Trophoblast cell (in vitro differentiated cells and primary cell): ENCODE data around the gene SCYL3.
A peak's percentile ranks its signal among the peaks of the same experiment; 100 is the strongest.

Source experiments
- DNase-seq, 2 donors: peaks; one replicate each; pipeline ENCODE4 v3.0.0-alpha.2; 2016
- H2AFZ ChIP-seq: 2 replicates; pipeline ENCODE4 v1.6.1; 2013; ENCODE audit warnings: low read length, moderate library complexity, mild to moderate bottlenecking; ENCODE audit not compliant: insufficient read depth, poor library complexity
- H2AK5ac ChIP-seq: 2 replicates; pipeline ENCODE4 v1.6.1; 2013; ENCODE audit warnings: mild to moderate bottlenecking, low read length
- H2BK120ac ChIP-seq: 2 replicates; pipeline ENCODE4 v1.6.1; 2013; ENCODE audit warnings: low read length, mild to moderate bottlenecking, moderate library complexity; ENCODE audit not compliant: insufficient read depth, poor library complexity
- H2BK12ac ChIP-seq: 2 replicates; pipeline ENCODE4 v1.6.1; 2013; ENCODE audit warnings: mild to moderate bottlenecking, low read length, moderate library complexity
- H2BK5ac ChIP-seq: 2 replicates; pipeline ENCODE4 v1.6.1; 2013; ENCODE audit warnings: low read length, low read depth, moderate library complexity, mild to moderate bottlenecking; ENCODE audit not compliant: poor library complexity
- H3K14ac ChIP-seq: 2 replicates; pipeline ENCODE4 v1.6.1; 2013; ENCODE audit warnings: mild to moderate bottlenecking, low read length
- H3K18ac ChIP-seq: 2 replicates; pipeline ENCODE4 v1.6.1; 2013; ENCODE audit warnings: mild to moderate bottlenecking, low read length
- H3K23ac ChIP-seq: 2 replicates; pipeline ENCODE4 v1.6.1; 2013; ENCODE audit warnings: low read length
- H3K27ac ChIP-seq: 2 replicates; pipeline ENCODE4 v1.5.1; 2013; ENCODE audit warnings: low read depth, mild to moderate bottlenecking, inconsistent platforms, low read length, moderate library complexity
- H3K27me3 ChIP-seq: 2 replicates; pipeline ENCODE4 v1.6.1; 2013; ENCODE audit warnings: inconsistent platforms, mild to moderate bottlenecking, low read length, moderate library complexity; ENCODE audit not compliant: insufficient read depth
- H3K36me3 ChIP-seq, 2 experiments: 1 replicate in 1 of 2; 2 replicates in 1 of 2; pipeline ENCODE4 v1.6.1; 2013; ENCODE audit warnings: low read length in 2 of 2, mild to moderate bottlenecking in 2 of 2, moderate library complexity in 1 of 2; ENCODE audit not compliant: insufficient read depth in 2 of 2, control insufficient read depth in 1 of 2
- H3K4ac ChIP-seq: 2 replicates; pipeline ENCODE4 v1.6.1; 2013; ENCODE audit warnings: low read depth, mild to moderate bottlenecking, low read length, moderate library complexity
- H3K4me1 ChIP-seq, 2 experiments: 1 replicate in 1 of 2; 2 replicates in 1 of 2; pipeline ENCODE4 v1.6.1; 2013; ENCODE audit warnings: low read length in 2 of 2, mild to moderate bottlenecking in 2 of 2, moderate library complexity in 1 of 2; ENCODE audit not compliant: insufficient read depth in 2 of 2, control insufficient read depth in 1 of 2
- H3K4me2 ChIP-seq: 2 replicates; pipeline ENCODE4 v1.6.1; 2013; ENCODE audit warnings: inconsistent platforms, mild to moderate bottlenecking, low read length, moderate library complexity
- H3K4me3 ChIP-seq: 2 replicates; pipeline ENCODE4 v1.5.1; 2013; ENCODE audit warnings: mild to moderate bottlenecking, low read depth, low read length, inconsistent platforms
- H3K79me1 ChIP-seq: one replicate; pipeline ENCODE4 v1.6.1; 2013; ENCODE audit warnings: low read length
- H3K79me2 ChIP-seq: 2 replicates; pipeline ENCODE4 v1.6.1; 2013; ENCODE audit warnings: low read length, mild to moderate bottlenecking; ENCODE audit not compliant: control insufficient read depth, insufficient read depth, poor library complexity
- H3K9ac ChIP-seq: 2 replicates; pipeline ENCODE4 v1.6.1; 2013; ENCODE audit warnings: mild to moderate bottlenecking, low read length
- H3K9me3 ChIP-seq: 2 replicates; pipeline ENCODE4 v1.6.1; 2013; ENCODE audit warnings: low read depth, mild to moderate bottlenecking, control low read depth, inconsistent platforms, low read length; ENCODE audit not compliant: insufficient read depth
- H4K12ac ChIP-seq: 2 replicates; pipeline ENCODE4 v1.6.1; 2013; ENCODE audit warnings: low read depth, mild to moderate bottlenecking, low read length, moderate library complexity
- H4K8ac ChIP-seq: 2 replicates; pipeline ENCODE4 v1.6.1; 2013; ENCODE audit warnings: low read depth, mild to moderate bottlenecking, low read length, moderate library complexity
- H4K91ac ChIP-seq: one replicate; pipeline ENCODE4 v1.6.1; 2013; ENCODE audit warnings: low read depth, mild to moderate bottlenecking, low read length, moderate library complexity
- WGBS: extraction: QIAGEN DNeasy Blood & Tissue Kit; methylation state at CpG from one replicate; pipeline ENCODE4 v1.1.7; 2013; ENCODE audit warnings: missing lambda C conversion rate; ENCODE audit not compliant: insufficient read length, insufficient coverage; ENCODE audit errors: extremely low coverage; 5-methylcytosine and 5-hydroxymethylcytosine counted together

Gene SCYL3

DNA sequence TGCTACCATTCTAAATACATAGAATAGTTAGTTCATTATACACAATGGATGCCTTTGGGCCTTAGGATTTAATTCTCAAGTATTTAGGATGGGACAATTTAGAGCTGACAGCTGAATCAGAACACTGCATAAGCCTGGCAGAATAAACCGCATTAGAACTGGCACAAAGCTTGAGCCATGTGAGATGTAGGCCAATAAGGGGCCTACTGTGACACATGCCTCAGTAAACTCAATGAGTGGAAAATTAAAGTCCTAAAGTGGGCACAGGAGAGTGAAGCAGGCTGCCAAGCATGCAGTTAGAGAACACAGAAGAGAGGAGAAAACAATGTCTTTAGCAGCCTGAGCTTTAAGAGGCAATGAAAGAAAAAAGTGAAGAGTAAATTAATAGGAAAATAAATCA, 24.3 kb downstream of the SCYL3 start:
- Histone ChIP-seq H3K79me1 (no peaks in the 10 kb centered on the region), H3K36me3 (peaks cover 27 to 50% of the 10 kb centered on the region in 2 experiments), H4K91ac (no peak overlapping the region), H3K9ac (no peak overlapping the region), H3K27me3 (no peaks in the 10 kb centered on the region), H2BK120ac (no peak overlapping the region), H2AK5ac (no peak overlapping the region), H2BK5ac (no peak overlapping the region), H3K14ac (no peak overlapping the region), H3K4me2 (no peak overlapping the region), H3K79me2 (no peaks in the 10 kb centered on the region), H3K27ac (no peak overlapping the region), H3K23ac (peak overlapping the region; percentile 76), H3K18ac (no peak overlapping the region), H4K12ac (no peak overlapping the region), H2BK12ac (no peak overlapping the region), H4K8ac (no peak overlapping the region), H2AFZ (no peak overlapping the region), H3K4me3 (no peak overlapping the region), H3K9me3 (peaks cover 6% of the 10 kb centered on the region), H3K4me1 (peaks cover under 1 to 5% of the 10 kb centered on the region in 2 experiments), H3K4ac (no peak overlapping the region)
- DNase-seq: no peak
- WGBS: no CpG with 5 or more reads among the region's 1 CpG

DNA sequence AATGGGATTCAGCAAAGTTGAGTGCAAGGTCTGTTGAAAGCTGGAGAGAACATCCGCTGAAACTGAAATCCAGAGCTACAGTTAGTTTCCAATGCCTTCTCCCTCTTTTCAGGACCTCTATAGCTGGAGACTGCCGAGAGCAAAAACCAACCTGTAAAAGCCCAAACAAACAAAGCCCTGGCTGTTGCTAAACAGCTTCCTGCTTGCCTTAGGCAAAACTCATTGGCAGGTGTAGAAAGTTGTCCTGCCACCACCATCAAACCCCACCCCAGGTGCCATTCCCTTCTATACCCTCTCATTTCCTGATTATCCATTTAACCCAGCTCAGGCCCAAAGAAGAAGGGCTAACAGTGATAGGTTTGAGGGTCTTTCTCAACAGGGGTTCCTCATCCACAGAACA, 24.7 kb downstream of the SCYL3 start:
- Histone ChIP-seq H3K18ac (no peak overlapping the region), H3K4me3 (no peak overlapping the region), H3K79me2 (no peaks in the 10 kb centered on the region), H3K9ac (no peak overlapping the region), H2BK12ac (no peak overlapping the region), H4K8ac (no peak overlapping the region), H3K4me2 (no peak overlapping the region), H4K91ac (no peak overlapping the region), H3K27ac (no peak overlapping the region), H3K23ac (no peak overlapping the region), H3K14ac (no peak overlapping the region), H2BK120ac (no peak overlapping the region), H3K36me3 (peaks cover 27 to 54% of the 10 kb centered on the region in 2 experiments), H3K27me3 (no peaks in the 10 kb centered on the region), H3K4ac (no peak overlapping the region), H2BK5ac (no peak overlapping the region), H4K12ac (no peak overlapping the region), H2AFZ (no peak overlapping the region), H2AK5ac (no peak overlapping the region), H3K9me3 (peaks cover 6% of the 10 kb centered on the region), H3K4me1 (peaks cover 0 to 5% of the 10 kb centered on the region in 2 experiments), H3K79me1 (no peaks in the 10 kb centered on the region)
- WGBS: no CpG with 5 or more reads among the region's 2 CpGs
- DNase-seq: no peak

DNA sequence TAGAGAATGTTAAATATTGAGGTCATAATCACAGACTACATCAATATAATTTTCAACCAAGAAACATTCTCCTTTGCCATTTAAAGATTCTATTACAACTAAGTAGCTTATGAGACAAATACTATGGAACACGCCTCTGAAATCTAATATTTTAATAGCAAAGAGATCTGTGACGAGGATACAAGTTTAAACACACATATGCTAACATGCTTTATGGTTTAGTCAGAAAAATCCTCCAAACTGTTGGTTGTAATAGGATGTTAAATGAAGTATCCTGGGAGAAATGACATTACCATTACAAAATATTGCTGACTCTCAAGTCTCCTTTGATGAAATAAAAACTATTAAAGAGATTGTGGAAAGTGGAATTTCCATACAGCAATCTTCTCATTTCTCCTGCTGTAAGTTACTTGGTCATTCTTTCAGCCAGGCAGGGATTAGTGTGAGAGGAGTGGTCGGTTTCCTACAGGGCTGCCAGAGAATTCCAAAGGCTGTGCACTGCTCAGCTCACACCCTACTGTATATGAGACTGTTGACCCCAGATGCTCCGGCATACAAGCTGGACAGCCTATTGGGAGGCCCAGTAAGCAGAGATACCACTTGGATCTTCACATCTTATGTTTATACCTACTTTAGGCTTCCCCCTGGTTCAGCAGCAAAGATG, 26.6 kb downstream of the SCYL3 start:
- Histone ChIP-seq H3K27me3 (no peaks in the 10 kb centered on the region), H3K23ac (no peak overlapping the region), H4K91ac (no peak overlapping the region), H2AFZ (no peak overlapping the region), H3K79me2 (no peaks in the 10 kb centered on the region), H3K4ac (no peak overlapping the region), H2BK120ac (no peak overlapping the region), H3K4me2 (no peak overlapping the region), H2BK12ac (no peak overlapping the region), H4K12ac (no peak overlapping the region), H4K8ac (no peak overlapping the region), H2BK5ac (no peak overlapping the region), H3K27ac (no peak overlapping the region), H3K14ac (no peak overlapping the region), H3K18ac (no peak overlapping the region), H2AK5ac (no peak overlapping the region), H3K4me1 (peaks cover 0 to 7% of the 10 kb centered on the region in 2 experiments), H3K36me3 (peaks cover 23 to 47% of the 10 kb centered on the region in 2 experiments), H3K79me1 (no peaks in the 10 kb centered on the region), H3K9me3 (peaks cover 2% of the 10 kb centered on the region), H3K4me3 (no peak overlapping the region), H3K9ac (no peak overlapping the region)
- WGBS: no CpG with 5 or more reads among the region's 4 CpGs
- no peak for DNase-seq

DNA sequence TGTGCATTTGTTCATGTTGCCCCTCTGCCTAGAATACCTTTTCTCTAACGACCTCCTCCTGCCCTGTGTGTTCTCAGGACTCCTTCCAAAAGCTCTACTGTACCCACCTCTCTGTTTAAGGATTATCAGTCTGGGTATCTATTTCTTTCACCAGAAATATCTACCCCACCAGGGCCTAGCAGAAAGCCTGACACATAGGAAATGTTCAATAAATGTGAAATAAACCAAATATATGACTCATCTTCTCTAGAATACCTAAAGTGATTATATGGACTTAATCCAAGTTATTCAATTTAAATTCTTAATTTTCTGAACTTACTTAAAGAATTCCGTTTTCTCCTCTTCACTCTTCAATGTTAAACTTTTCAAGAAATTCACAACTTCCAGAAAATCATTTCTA, 27.1 kb downstream of the SCYL3 start:
- Histone ChIP-seq H2BK12ac (no peak overlapping the region), H2AFZ (no peak overlapping the region), H3K27ac (no peak overlapping the region), H3K79me1 (no peaks in the 10 kb centered on the region), H3K36me3 (peaks cover 20 to 44% of the 10 kb centered on the region in 2 experiments), H3K4me3 (no peak overlapping the region), H2BK5ac (no peak overlapping the region), H3K14ac (no peak overlapping the region), H3K27me3 (no peaks in the 10 kb centered on the region), H3K18ac (no peak overlapping the region), H3K23ac (no peak overlapping the region), H4K91ac (no peak overlapping the region), H4K12ac (no peak overlapping the region), H2AK5ac (no peak overlapping the region), H4K8ac (no peak overlapping the region), H3K9ac (no peak overlapping the region), H3K4me1 (peaks cover 0 to 7% of the 10 kb centered on the region in 2 experiments), H3K4me2 (no peak overlapping the region), H3K79me2 (no peaks in the 10 kb centered on the region), H2BK120ac (no peak overlapping the region), H3K4ac (no peak overlapping the region), H3K9me3 (no peaks in the 10 kb centered on the region)
- no CpG with 5 or more reads among the region's 2 CpGs for WGBS
- DNase-seq: no peak
